ENCODE data around the gene GABBR1.

GRCh38 chr6:29597184-29597583, 35.8 kb downstream of the GABBR1 start:
- TF ChIP-seq CTCF (conservative IDR thresholded peaks at IDR 0.05) (no peak), EZH2 (IDR thresholded peaks at IDR 0.05; ENCODE audit: low read depth) (no peak)
